ENCODE results near the gene PRSS53.

The PRSS53 gene

DNA sequence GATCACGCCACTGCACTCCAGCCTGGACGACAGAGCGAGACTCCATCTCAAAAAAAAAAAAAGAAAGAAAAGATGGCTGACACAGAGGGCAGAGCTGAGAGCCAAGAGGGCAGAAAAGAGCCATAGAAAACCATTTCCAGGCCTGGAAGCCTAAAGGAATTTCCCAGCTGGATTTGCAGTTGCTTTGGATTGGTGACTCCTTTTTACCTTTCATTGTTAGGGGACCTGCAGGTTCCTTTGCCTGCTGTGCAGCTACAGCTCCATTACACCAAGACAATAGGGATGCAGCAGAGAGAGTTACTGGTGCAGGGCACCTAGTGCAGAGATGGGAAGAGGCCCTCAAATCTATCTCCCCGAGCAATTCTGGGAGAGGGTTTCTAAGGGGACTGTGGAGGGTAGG lies 33.1 kb downstream of the PRSS53 start:
- no peaks in the 10 kb centered on the region for H4K20me1 ChIP-seq (ENCODE audit: low read depth, low read length)
- H3K9me2 ChIP-seq (replicated peaks; ENCODE audit: insufficient read depth, low read length) = no peaks in the 10 kb centered on the region
- H3K27me3 ChIP-seq (ENCODE audit: low read length) = no peaks in the 10 kb centered on the region
- TF ChIP-seq, protein P1, sequence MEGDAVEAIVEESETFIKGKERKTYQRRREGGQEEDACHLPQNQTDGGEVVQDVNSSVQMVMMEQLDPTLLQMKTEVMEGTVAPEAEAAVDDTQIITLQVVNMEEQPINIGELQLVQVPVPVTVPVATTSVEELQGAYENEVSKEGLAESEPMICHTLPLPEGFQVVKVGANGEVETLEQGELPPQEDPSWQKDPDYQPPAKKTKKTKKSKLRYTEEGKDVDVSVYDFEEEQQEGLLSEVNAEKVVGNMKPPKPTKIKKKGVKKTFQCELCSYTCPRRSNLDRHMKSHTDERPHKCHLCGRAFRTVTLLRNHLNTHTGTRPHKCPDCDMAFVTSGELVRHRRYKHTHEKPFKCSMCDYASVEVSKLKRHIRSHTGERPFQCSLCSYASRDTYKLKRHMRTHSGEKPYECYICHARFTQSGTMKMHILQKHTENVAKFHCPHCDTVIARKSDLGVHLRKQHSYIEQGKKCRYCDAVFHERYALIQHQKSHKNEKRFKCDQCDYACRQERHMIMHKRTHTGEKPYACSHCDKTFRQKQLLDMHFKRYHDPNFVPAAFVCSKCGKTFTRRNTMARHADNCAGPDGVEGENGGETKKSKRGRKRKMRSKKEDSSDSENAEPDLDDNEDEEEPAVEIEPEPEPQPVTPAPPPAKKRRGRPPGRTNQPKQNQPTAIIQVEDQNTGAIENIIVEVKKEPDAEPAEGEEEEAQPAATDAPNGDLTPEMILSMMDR (IDR thresholded peaks at IDR 0.05; ENCODE audit: insufficient read depth, low read length, poor library complexity, severe bottlenecking) = no peak
- no peak for TF ChIP-seq EZH2phosphoT487 (conservative IDR thresholded peaks at IDR 0.05; ENCODE audit: low read length)
- no peak overlapping the region for H3K9ac ChIP-seq (ENCODE audit: low read length)
- H3K79me2 ChIP-seq (ENCODE audit: insufficient read depth, low read length) = no peaks in the 10 kb centered on the region
- H3K9me3 ChIP-seq (ENCODE audit: insufficient read depth, low read length) = no peaks in the 10 kb centered on the region
- no peak overlapping the region for H3K4me3 ChIP-seq (ENCODE audit: insufficient read depth, low read length, poor library complexity, severe bottlenecking)
- H3K27ac ChIP-seq (ENCODE audit: low read depth, low read length) = no peak overlapping the region
- no peak overlapping the region for H2AFZ ChIP-seq (ENCODE audit: low read depth, low read length, severe bottlenecking)
- H3F3A ChIP-seq (ENCODE audit: insufficient read depth) = 0 out of 2 replicates have a peak, but pooled peaks cover 3% of the 10 kb centered on the region
- H3K36me3 ChIP-seq (ENCODE audit: low read length) = no peaks in the 10 kb centered on the region
- no peak overlapping the region for H3K4me2 ChIP-seq (ENCODE audit: low read depth, low read length, poor library complexity, severe bottlenecking)

GRCh38 chr16:31052114-31052513 lies 36.6 kb downstream of the PRSS53 start:
- Histone ChIP-seq H3K79me2 (ENCODE audit: insufficient read depth, low read length) (no peaks in the 10 kb centered on the region), H4K20me1 (ENCODE audit: low read depth, low read length) (no peaks in the 10 kb centered on the region), H3K27ac (ENCODE audit: low read depth, low read length) (no peak overlapping the region), H3K9ac (ENCODE audit: low read length) (no peak overlapping the region), H3K9me2 (replicated peaks; ENCODE audit: insufficient read depth, low read length) (no peaks in the 10 kb centered on the region), H2AFZ (ENCODE audit: low read depth, low read length, severe bottlenecking) (no peak overlapping the region), H3K9me3 (ENCODE audit: insufficient read depth, low read length) (no peaks in the 10 kb centered on the region), H3F3A (ENCODE audit: insufficient read depth) (no peaks in the 10 kb centered on the region), H3K4me2 (ENCODE audit: low read depth, low read length, poor library complexity, severe bottlenecking) (no peak overlapping the region), H3K36me3 (ENCODE audit: low read length) (no peaks in the 10 kb centered on the region), H3K27me3 (ENCODE audit: low read length) (no peaks in the 10 kb centered on the region), H3K4me3 (ENCODE audit: insufficient read depth, low read length, poor library complexity, severe bottlenecking) (no peak overlapping the region)
- TF ChIP-seq EZH2phosphoT487 (conservative IDR thresholded peaks at IDR 0.05; ENCODE audit: low read length) = no peak
- TF ChIP-seq, protein P1 (IDR thresholded peaks at IDR 0.05; ENCODE audit: insufficient read depth, low read length, poor library complexity, severe bottlenecking) = no peak

GRCh38 chr16:31050280-31051030 lies 38.3 kb downstream of the PRSS53 start:
- Histone ChIP-seq H3K4me3 (ENCODE audit: insufficient read depth, low read length, poor library complexity, severe bottlenecking) (no peak overlapping the region), H2AFZ (ENCODE audit: low read depth, low read length, severe bottlenecking) (no peak overlapping the region), H3F3A (ENCODE audit: insufficient read depth) (no peaks in the 10 kb centered on the region), H3K9ac (ENCODE audit: low read length) (no peak overlapping the region), H3K79me2 (ENCODE audit: insufficient read depth, low read length) (no peaks in the 10 kb centered on the region), H3K9me3 (ENCODE audit: insufficient read depth, low read length) (no peaks in the 10 kb centered on the region), H3K9me2 (replicated peaks; ENCODE audit: insufficient read depth, low read length) (no peaks in the 10 kb centered on the region), H3K4me2 (ENCODE audit: low read depth, low read length, poor library complexity, severe bottlenecking) (no peak overlapping the region), H3K27me3 (ENCODE audit: low read length) (no peaks in the 10 kb centered on the region), H3K36me3 (ENCODE audit: low read length) (no peaks in the 10 kb centered on the region), H3K27ac (ENCODE audit: low read depth, low read length) (no peak overlapping the region), H4K20me1 (ENCODE audit: low read depth, low read length) (no peaks in the 10 kb centered on the region)
- TF ChIP-seq, protein P1 (IDR thresholded peaks at IDR 0.05; ENCODE audit: insufficient read depth, low read length, poor library complexity, severe bottlenecking) = no peak
- no peak for TF ChIP-seq EZH2phosphoT487 (conservative IDR thresholded peaks at IDR 0.05; ENCODE audit: low read length)
